ENCODE data around the gene CATSPER3. TPM values are rescaled to one million over a fixed set of nuclear protein-coding genes. Genes with fewer than 3 reads are reported as not detected.

CATSPER3 gene
- total and polyA plus RNA-seq, 2 of the 13 experiments (the other 11 are each of a cell fraction or from before 2014, with no cell fraction given): 0.33 to 0.37 TPM

- Histone ChIP-seq H4K20me1 (ENCODE audit: insufficient read depth, low read length) (no peaks in the 10 kb centered on the region), H3K4me2 (ENCODE audit: low read depth, low read length) (no peak overlapping the region), H3K9ac (ENCODE audit: insufficient read depth, low read depth, low read length) (no peak overlapping the region), H3K27me3 (ENCODE audit: control insufficient read depth in 1 of 2, insufficient read depth in 2 of 2, low read length in 2 of 2) (no peaks in the 10 kb centered on the region), H3K36me3 (replicated peaks in 1 of 2; ENCODE audit: control insufficient read depth in 1 of 2, insufficient read depth in 2 of 2, low read length in 2 of 2) (no peaks in the 10 kb centered on the region), H3K9me3 (ENCODE audit: low read length) (no peaks in the 10 kb centered on the region), H2AFZ (ENCODE audit: low read length) (no peak overlapping the region), H3K79me2 (ENCODE audit: insufficient read depth, low read length) (peaks cover 2% of the 10 kb centered on the region), H3K27ac (ENCODE audit: extremely low read length, insufficient read depth, low read length) (no peak overlapping the region), H3K4me3 (replicated peaks in 1 of 3; ENCODE audit: insufficient read depth in 1 of 3, low read depth in 2 of 3, low read length in 3 of 3) (no peak overlapping the region), H3K4me1 (ENCODE audit: insufficient read depth, low read length) (peaks cover 12% of the 10 kb centered on the region)
- intact Hi-C loops (cut with micrococcal nuclease; ENCODE audit: unreplicated experiment) (no loop called here), in situ Hi-C loops (cut with HindIII; ENCODE audit: extremely low pct_ligation_motif_present, low pct_unique_long_range_greater_than_20kb) (loop anchor here (10.0 kb wide), 2 partner anchors 146 to 296 kb away; no protein-coding TSS in a partner anchor)
- FAIRE-seq (no peak), DNase-seq (ENCODE audit: low spot score) (no peak), ATAC-seq (no peak)
- BruUV-seq (replicated peaks): no TSS peak
- ChIA-PET CTCF (ENCODE audit: low intra/inter-chr PET ratio, low total read pairs) (no interaction called here), POLR2A (no interaction called here)
- 90% methylated on average over 20 of the region's 20 CpGs for WGBS (ENCODE audit: low lambda C conversion rate)
- TF ChIP-seq ZNF784 (CRISPR knock-in tag; IDR thresholded peaks at IDR 0.05; ENCODE audit: borderline replicate concordance): no peak
- TF ChIP-seq MYC (CRISPR knock-in tag; IDR thresholded peaks at IDR 0.05; ENCODE audit: borderline replicate concordance): no peak
- no peak for TF ChIP-seq THYN1 (CRISPR knock-in tag; IDR thresholded peaks at IDR 0.05; ENCODE audit: borderline replicate concordance, low read depth)
- TF ChIP-seq ZNF138 (CRISPR knock-in tag; IDR thresholded peaks at IDR 0.05; ENCODE audit: low read depth): no peak
- no peak for TF ChIP-seq SRSF9 (IDR thresholded peaks at IDR 0.05; ENCODE audit: borderline replicate concordance, insufficient read depth, low read depth, low read length, poor library complexity, severe bottlenecking)
- TF ChIP-seq ZNF790 (CRISPR knock-in tag; IDR thresholded peaks at IDR 0.05; ENCODE audit: borderline replicate concordance): no peak
- no peak for TF ChIP-seq ZBTB43 (CRISPR knock-in tag; conservative IDR thresholded peaks at IDR 0.05)
- TF ChIP-seq FOXO1 (CRISPR knock-in tag; IDR thresholded peaks at IDR 0.05): no peak
- TF ChIP-seq RERE (CRISPR knock-in tag; IDR thresholded peaks at IDR 0.05; ENCODE audit: low read depth): no peak
- TF ChIP-seq ASH2L (IDR thresholded peaks at IDR 0.05; ENCODE audit: insufficient read length, low read depth, low read length): no peak
- no peak for TF ChIP-seq GABPB1 (CRISPR knock-in tag; IDR thresholded peaks at IDR 0.05)
- no peak for TF ChIP-seq ZNF772 (CRISPR knock-in tag; IDR thresholded peaks at IDR 0.05)
- no peak for TF ChIP-seq BRD4 (CRISPR knock-in tag; IDR thresholded peaks at IDR 0.05)
Measured at GRCh38 chr5:135038205-135038812, 70.6 kb downstream of the CATSPER3 start.
